ENCODE data around the gene NOTUM.
"Not testable (repeated sequence)": the region's sequence is repeated elsewhere in the genome, so short reads cannot be mapped to it uniquely, and the experiment has no call there.

Gene NOTUM

DNA sequence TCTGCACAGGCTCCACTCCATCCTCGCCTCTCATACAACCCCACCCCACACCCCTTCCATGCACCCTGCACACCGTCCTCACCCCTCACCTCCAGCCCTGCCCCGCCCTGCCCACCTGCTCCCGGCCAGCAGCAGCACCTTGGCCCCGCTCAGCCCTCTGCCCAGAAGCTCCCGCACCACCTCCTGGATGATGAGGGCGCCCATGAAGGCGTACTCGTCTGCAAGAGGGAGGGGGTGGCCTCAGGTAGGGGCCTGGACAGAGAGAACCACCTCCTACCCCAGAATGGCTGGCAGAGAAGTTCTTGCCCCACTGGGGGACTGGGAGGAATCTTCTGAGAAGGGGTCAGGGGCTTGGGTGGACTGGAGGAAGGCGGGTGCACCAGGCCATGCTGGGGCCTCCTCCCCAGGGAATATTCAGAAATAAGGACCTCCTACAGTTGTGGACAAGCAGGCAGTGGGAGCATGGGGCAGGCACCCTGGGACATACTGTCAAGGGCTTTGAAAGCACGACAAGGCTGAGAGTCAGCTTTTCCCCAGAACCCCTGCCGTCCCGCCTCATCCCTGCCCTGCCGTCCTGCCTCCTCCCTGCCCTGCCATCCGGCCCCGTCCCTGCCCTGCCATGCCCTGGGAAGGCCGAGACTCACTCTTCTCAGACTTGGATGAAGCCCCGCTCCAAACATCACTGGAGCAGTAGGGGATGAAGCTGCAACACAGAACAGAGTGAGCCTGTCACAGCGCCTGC lies 3.1 kb downstream of the NOTUM start:
- DNase-seq (ENCODE audit: low read depth, low spot score): no peak

DNA sequence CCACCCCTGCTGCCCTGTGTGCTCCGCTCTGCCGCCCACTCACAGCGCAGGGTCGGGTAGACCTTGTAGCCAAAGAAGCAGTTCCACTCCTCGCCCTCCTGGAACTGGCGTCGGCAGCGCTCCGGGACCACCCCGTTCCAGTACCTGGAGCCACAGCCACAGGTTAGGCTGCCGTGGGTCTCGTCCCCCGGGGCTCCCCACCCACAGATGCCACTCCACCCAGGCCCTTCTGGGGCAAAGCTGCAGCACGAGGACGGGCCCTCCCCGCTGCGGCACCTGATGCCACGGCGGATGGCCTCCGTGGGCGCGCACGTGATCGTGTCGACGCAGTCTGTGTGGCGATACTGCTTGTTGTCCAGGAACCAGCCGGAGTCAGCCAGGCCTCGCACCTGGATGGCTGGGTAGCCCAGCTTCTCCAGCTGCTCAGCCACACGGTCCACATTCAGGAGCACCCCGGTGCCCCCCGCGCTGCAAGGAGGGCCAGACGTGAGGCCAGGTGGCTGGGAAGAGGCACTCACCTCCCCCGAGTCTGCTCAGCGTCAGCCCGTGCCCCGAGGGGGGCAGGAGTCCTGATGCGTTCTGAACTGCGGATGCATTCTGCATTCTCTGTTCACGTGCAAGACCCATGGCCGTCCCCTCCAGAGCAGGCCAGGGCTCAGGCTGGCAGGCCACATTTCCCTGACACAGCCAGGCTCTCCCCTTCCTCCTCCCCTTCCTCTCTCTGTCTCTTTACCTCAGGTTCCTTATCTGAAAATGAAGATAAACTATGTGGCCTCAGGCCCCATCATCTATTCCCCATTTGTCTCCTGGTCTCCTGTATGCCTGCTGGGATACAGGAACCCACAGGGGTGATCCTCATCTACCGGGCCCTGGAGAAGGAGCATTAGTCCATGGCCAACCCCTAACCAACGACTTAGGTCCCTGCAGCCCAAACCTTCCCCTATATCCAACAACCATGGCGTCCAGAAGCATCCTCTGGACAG lies 4.1 kb downstream of the NOTUM start:
- no peak for DNase-seq (ENCODE audit: low read depth, low spot score)

DNA sequence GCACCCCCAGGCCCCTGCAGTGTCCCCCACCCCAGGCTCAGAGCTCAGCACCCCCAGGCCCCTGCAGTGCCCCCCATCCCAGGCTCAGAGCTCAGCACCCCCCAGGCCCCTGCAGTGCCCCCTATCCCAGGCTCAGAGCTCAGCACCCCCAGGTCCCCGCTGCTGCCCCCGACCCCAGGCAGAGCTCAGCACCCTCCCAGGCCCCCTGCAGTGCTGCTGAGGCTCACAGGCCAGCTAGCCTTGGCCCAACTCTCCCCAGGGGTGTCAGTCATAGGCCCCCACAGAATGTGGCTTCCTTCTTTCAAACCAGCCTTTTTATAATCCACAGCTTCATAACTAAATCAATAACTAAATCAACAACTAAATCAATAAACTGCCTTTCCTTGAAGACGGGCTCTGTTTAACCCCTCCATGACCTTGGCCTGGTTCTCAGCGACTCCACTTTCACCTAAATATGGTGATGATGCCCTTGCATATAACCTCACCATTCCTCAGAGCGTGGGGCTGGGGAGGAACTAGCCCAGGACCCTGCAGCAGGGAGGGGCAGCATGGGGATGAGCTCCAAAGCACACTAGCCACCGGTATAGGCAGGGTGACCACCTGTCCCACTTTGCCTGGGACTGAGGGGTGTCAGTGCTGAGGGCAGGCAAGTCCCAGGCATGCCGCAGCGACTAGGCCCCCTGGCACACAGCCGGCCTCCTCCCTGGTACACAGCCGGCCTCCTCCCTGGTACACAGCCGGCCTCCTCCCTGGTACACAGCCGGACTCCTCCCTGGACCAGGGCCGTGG lies 5.0 kb downstream of the NOTUM start:
- no peak for DNase-seq (ENCODE audit: low read depth, low spot score)

DNA sequence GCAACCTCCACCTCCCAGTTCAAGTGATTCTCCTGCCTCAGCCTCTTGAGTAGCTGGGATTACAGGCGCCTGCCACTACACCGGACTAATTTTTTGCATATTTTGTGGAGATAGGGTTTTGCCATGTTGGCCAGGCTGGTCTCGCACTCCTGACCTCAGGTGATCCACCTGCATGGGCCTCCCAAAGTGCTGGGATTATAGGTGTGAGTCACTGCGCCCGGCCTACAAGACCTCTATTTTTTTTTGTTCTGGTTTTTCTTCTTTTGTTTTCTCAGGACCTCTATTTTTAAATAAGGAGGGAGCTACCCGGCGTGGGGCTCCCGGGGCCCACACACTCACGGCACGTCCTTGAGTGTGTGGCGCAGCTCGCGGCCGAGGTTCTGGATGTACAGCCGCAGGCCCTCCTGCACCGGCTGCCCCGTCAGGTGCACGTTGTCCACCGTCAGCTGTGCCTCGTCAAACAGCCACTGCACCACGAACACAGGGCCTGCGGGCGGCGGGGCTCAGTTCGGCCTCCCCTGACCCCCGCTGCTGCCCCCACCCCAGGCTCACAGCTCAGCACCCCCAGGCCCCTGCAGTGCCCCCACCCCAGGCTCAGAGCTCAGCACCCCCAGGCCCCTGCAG lies 5.8 kb downstream of the NOTUM start:
- no peak for DNase-seq (ENCODE audit: low read depth, low spot score)

DNA sequence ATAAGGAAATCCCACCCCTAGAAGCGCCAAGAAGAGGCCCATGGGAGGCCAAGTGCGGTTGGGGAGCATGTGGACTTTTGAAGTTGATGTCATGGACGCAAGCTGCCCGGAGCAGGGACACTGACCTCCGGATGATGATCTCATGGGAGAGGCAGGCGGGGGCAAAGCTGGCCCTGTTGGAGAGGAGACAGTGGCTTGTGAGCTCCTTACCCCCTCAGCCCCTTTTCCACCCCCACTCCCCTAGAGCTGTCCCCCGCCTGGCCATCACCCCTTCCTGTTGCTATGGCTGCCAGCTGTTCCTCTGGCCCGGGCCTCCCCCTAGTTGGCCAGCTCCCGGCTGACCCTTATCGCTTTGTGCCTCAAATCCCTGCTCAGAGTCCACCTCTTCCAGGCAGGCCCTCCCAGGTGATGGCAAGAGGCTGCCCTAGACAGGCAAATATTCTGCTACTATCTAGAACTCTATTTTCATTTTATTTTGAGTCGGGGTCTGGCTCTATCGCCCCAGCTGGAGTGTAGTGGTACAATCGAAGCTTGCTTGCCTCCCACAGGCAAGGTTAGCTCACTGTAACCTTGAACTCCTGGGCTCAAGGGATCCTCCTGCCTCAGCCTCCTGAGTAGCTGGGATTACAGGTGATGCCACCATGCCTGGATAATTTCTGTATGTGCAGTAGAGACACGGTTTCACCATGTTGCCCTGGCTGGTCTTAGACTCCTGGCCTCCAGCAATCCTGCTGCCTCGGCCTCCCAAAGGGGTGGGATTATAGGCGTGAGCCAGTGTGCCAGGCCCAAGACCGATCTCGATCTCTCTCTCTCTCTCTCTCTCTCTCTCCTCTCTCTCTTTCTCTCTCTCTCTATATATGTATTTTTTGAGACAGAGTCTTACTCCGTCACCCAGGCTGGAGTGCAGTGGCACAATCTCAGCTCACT lies 6.6 kb downstream of the NOTUM start:
- no peak for DNase-seq (ENCODE audit: low read depth, low spot score)

DNA sequence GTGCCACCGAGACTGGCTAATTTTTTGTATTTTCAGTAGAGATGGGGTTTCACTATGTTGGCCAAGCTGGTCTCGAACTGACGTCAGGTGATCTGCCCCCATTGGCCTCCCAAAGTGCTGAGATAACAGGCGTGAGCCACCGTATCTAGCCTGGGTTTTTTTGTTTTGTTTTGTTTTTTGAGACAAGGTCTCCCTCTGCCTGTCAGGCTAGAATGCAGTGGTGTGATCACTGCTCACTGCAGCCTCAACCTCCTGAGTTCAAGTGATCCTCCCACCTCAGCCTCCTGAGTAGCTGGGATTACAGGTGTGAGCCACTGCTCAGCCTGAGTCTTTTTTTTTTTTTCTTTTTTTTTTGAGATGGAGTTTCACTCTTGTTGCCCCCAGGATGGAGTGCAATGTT lies 7.5 kb downstream of the NOTUM start:
- not testable (repeated sequence) for DNase-seq (ENCODE audit: low read depth, low spot score)

DNA sequence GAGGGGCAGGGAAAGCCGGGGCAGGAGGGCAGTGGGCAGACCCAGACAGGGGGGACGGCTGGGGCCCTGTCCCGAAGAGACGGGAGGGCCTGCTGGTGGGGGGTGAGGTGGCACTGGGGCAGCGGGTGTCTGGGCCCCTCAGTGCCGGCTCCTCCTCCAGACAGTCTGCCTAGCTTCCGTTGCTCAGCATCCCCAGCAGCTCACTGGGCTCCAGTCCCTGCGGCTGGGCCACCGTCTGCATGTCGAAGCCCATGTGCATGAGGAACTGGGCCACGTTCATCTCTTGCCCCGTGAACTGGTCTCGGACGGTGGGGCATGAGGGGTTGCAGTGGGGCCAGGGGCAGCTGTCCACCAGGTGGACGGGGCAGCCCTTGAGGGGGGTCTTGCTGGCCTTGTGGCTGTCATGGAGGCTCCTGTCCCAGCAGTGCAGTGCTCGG lies 8.2 kb downstream of the NOTUM start:
- DNase-seq (ENCODE audit: low read depth, low spot score): no peak

DNA sequence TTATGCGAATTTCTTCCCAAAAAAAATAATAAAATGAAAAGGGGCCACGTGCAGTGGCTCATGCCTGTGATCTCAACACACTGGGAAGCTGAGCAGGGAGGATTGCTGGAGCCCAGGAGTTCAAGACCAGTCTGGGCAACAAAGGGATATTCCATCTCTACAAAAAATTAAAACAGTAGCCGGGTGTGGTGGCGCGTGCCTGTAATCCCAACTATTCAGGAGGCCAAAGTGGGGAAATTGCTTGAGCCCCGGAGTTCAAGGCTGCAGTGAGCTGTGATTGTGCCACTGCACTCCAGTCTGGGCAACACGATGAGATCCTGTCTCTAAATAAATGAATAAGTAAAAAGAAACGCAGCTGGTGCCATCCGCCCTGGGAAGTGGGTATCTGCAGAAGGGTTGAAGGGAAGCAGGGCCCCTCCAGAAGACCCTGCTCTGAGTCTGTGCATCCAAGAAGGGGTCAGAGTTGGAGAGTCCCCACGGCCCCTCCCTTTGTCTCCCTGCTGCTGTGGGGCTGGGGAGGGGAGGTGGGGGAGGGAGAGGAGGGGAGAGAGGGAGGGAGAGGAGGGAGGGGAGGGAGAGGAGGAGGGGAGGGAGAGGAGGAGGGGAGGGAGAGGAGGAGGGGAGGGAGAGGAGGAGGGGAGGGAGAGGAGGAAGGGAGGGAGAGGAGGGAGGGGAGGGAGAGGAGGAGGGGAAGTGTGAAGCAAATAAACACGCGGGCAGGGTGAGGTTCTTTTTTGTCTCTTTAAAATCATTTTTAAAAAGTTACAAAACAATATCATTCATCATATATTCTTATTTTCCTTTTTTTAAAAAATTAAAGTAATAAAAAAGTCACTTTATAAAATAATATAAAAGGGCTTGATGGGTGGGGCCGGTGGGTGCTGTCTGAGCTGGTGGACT lies 9.0 kb downstream of the NOTUM start:
- DNase-seq (ENCODE audit: low read depth, low spot score): no peak

DNA sequence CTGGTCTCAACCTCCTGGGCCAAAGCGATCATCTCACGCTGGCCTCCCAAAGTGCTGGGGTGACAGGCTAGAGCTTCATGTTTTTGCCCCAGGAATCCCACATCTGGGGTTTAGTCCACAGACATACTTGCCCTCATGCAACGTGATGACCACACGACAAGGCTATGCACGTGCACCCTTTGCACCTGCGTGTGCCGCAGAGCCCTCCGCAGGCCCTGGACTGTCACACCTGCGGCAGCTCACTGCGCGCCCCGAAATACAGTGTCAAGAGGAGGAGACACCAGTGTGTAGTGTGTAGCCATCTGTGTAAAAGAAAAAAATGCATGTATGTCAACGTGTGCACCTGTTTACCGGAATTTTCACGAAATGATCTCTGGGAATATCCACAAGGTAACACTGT lies 10.5 kb downstream of the NOTUM start:
- DNase-seq (ENCODE audit: low read depth, low spot score): no peak

DNA sequence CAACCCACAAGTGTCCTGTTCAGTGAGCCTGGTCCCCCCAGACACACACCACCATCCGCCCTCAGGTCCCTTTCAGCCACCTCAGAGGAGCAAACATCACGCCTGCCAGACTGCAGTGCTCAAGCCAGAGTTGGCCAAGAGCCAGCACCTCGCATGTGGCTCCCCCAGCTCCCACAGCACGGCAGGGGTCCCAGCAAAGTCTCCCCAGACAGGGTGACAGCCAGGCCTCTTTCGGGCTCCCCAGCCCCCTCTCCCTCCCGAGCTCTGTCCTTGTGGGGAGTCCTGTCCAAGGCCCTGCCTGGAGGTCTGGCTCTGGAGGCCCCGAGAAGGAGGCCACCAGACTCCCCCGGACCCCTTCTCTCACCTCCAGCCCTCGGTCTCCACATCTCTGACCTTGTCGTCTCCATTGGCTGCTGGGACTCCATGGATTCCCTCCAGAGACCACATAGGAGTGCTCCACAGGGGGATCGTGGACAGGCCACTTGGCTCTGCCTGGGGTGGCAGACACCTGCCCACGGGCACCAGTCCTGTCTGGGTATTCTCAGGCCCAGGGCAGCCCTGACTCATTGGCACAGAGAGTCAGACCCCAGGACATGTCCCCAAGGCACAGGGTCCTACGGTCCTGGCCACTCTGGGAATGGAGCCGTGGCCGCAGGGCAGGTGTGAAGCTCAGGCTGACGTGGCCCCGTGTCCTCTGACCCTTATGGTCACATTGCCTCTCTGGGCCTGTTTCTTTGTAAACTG lies 12.2 kb downstream of the NOTUM start:
- no peak for DNase-seq (ENCODE audit: low read depth, low spot score)

DNA sequence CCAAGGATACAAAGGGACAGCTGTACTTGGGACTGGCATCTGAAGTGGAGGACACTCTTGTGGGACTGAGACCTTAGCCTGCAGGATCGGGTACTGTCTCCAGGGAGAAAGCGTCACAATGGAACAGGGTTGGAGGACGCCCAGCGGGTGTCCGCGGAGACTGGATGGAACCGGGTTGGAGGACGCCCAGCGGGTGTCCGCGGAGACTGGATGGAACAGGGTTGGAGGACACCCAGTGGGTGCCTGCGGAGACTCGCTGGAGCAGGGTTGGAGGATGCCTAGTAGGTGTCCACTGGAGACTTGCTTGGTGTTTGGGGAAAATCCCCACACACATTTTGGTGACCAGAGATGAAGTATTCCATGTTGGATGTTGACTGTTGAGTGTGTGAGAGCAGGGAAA lies 13.8 kb downstream of the NOTUM start, which contains the start of gene MYADML2:
Gene MYADML2 (minus strand): TSS at position 45 of the 400 bp plus-strand sequence. CDS start 5,492 bp downstream, outside the sequence.
- DNase-seq (ENCODE audit: low read depth, low spot score): no peak

DNA sequence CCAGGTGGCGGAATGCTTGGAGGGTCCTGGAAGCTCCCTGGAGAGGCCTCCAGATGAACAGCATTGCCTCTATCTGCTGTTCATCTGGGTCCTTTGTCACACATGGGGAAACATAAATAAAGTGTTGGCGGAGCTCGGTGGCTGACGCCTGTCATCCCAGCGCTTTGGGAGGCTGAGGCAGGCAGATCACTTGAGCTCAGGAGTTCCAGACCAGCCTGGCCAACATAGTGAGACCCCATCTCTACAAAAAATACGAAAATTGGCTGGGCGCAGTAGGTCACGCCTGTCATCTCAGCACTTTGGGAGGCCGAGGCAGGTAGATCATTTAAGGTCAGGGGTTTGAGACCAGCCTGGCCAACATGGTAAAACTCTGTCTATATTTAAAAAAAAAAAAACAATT lies 16.1 kb downstream of the NOTUM start:
- DNase-seq (ENCODE audit: low read depth, low spot score): no peak

DNA sequence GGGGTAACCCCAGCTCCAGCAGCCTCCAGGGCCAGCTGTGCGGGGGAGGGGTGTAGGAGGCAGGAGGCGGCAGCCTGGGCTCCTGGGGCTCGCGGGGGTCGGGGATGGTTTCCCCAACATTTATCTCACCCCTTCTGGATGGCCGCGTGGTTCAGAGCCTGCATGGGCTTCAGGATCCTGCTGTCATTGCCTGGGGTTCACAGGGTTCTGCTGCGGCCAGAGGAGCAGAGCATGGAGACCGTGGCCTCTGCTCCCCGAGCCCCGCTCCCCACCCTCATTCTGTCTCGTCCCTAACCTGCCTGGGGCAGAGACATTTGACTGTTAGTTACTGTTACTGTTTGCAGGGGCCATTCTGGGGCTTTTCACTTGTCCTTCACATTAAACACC lies 18.8 kb downstream of the NOTUM start:
- DNase-seq (ENCODE audit: low read depth, low spot score): no peak

DNA sequence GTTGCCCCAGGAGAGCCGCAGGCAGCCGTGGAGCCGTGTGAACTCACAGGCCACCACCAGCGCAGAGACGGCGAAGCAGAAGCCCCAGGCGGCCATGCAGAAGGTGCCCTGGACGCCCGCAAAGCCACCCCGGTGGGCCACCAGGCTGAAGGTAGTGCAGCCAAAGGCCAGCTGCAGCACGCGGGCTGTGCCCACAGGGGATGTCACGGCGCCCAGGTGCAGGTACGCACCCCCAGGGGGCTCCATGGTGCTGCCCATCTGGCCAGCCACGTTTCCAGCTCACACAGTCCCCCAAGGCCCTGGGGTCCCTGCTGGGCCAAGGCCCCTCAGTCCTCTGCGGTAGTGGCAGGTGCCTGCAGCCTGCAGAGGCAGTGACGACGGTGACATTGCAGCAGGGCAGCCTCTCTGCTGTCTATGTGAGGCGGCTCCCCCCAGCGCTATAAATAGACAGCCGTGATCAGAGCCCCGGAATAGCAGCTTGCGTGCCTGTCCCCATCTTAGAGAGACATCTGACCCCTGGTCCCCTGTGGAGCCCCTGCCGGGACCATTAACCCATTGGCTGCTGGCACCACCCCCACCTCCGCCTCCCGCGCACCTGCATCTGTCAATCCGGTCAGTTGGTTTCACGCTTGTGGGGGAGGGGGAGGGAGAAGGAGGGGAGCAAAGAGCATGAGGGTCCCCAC lies 19.4 kb downstream of the NOTUM start:
- DNase-seq (ENCODE audit: low read depth, low spot score): no peak

DNA sequence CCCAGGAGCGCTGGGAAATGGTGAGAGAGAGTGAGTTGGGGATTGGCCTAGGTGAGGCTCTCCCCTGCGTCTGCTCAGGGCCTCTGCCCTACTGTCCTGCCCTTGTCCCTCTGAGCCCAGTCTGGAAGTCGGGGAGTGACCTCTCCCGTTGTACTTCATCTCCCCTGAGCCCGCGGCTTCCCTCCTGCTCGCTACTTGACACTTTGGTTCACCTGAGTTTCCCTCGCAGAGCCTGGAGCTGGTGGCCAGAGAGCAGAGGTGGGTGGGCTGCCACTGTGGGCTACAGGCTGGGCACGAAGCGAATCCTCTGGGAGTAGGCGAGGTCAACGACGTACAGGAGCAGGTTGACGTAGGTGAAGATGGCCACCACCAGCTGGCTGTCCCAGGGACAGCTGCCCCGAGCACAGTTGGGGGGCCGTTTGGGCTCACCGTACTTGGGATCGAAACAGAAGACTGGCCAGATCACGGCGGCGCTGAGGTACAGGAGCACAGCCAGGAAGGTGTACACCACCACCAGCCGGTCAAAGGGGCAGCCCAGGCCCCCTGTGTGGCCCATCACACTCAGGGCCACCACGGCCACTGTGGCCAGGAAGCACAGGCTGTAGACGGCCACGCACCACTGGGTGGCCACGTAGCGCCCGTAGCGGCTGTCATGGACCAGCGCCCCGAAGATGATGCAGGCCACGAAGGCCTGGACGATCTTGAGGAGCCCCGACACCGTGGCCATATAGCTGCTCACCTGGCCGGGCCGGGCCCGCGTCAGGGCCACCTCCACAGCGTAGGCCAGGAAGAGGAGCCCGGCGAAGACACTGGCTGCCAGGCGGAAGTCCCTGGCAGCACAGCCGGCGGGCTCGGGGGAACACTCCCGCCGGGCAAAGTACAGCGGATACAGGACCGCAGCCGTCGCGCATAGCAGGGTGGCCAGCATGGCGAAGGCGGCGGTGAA lies 20.2 kb downstream of the NOTUM start:
- DNase-seq (ENCODE audit: low read depth, low spot score): no peak

DNA sequence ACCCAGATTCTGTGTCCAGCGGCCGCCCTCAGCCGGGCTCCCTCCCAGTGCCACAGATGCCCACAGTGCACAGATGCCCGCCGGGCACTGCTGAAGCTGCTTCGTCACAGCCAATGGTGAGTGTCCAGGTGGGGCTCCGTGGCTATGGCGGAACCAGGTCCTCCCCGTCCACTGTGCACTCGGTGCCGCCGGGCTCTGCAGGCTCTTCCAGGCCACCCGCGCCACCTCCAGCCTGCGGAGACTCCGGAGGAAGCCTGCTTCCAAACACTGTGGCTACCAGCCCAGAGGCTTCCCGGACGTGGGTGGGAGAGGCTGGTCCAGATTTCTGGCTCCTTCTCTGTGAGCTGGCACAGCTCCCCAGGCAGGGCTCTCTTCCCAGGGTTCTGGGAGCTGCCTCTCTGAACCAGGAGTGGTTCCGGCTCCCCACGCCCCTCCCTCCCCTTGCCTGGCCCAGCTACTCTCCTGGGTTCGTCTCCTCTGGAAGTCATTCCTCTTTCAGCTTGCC lies 21.1 kb downstream of the NOTUM start:
- no peak for DNase-seq (ENCODE audit: low read depth, low spot score)

DNA sequence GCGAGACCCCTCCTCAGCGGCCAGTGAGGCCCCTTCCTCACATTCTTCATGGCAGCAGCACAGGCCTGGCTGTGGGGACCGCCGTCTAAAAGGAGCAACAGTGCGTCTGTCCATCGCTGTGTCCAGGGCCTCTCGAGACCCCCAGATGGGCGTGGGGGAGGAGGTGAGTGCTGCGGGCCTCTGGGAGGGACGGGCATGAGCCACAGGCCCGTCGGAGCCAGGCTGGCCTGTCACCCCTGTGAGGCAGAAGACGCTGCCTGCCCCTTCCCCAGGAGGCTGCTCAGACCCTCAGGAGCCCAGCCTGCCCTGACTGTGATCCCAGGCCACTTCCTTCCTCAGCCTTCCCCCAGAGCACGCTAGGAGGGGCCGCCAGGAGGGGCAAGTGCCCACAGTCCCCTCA lies 21.8 kb downstream of the NOTUM start:
- no peak for DNase-seq (ENCODE audit: low read depth, low spot score)
